A549 (cell line): ENCODE data around the gene KCNMA1. TPM values are rescaled to one million over a fixed set of nuclear protein-coding genes. Genes with fewer than 3 reads are reported as not detected.

Experiments used
- ATAC-seq, 2 experiments: fragments of 200-7000 bp in 1 of 2; fragments of >200 bp in 1 of 2; cut with Nextera tagmentation in 1 of 2; cut with Tn5 transposase in 1 of 2; 3 replicates each; pipeline versions ENCODE4 v1.8.0 to v1.9.1; 2018 to 2020; ENCODE audit warnings: mild to moderate bottlenecking in 1 of 2, moderate library complexity in 1 of 2
- CTCF ChIA-PET: fragments of 300-600 bp; sonication (Branson Sonifier 250); formaldehyde crosslinking; extraction: SDS; loops from one replicate; lab custom pipeline; 2021; ENCODE audit warnings: antibody characterized with exemption, inconsistent platforms; lab: Yijun Ruan, JAX
- POLR2A ChIA-PET: fragments of 350-600 bp; formaldehyde crosslinking; extraction: SDS; loops from one replicate; lab custom pipeline; 2021; ENCODE audit warnings: antibody characterized with exemption, inconsistent platforms; lab: Yijun Ruan, JAX
- DNase-seq, 2 experiments: peaks; one replicate each; pipeline versions ENCODE4 v3.0.0 to v3.0.0-alpha.2; 2011 to 2016; ENCODE audit warnings: low read depth in 1 of 2, low spot score in 1 of 2
- FAIRE-seq: peaks from 2 replicates; lab custom pipeline; 2011; peaks lifted over from hg19 to GRCh38; lab: Jason Lieb, UNC
- H3K27ac ChIP-seq, 2 experiments: fragments of >200 bp; sonication (Bioruptor Twin); formaldehyde crosslinking; 3 replicates each; pipeline ENCODE4 v1.5.1; 2016 to 2017
- H3K4me1 ChIP-seq: fragments of >200 bp; sonication (Bioruptor Twin); formaldehyde crosslinking; 3 replicates; pipeline ENCODE4 v1.6.1; 2016
- H3K4me2 ChIP-seq: fragments of >200 bp; sonication (Bioruptor Twin); formaldehyde crosslinking; 3 replicates; pipeline ENCODE4 v1.6.1; 2016
- H3K4me3 ChIP-seq: fragments of >200 bp; sonication (Bioruptor Twin); formaldehyde crosslinking; 3 replicates; pipeline ENCODE4 v1.5.1; 2016
- H3K9me3 ChIP-seq: fragments of >200 bp; sonication (Bioruptor Twin); formaldehyde crosslinking; 3 replicates; pipeline ENCODE4 v1.6.1; 2016
- CBX2 ChIP-seq: fragments of 200-600 bp; sonication (generic); IDR thresholded peaks from 2 replicates; pipeline ENCODE4 v1.6.1; 2016; ENCODE audit warnings: low read depth, mild to moderate bottlenecking, borderline replicate concordance
- CBX8 ChIP-seq: fragments of 200-600 bp; sonication (generic); IDR thresholded peaks from 2 replicates; pipeline ENCODE4 v1.6.1; 2016
- CEBPB ChIP-seq, 2 experiments: fragments of >200 bp in 1 of 2; sonication (Bioruptor Twin) in 1 of 2; formaldehyde crosslinking in 1 of 2; IDR thresholded peaks; 2 replicates each; pipeline ENCODE4 v1.6.1; 2012 to 2016
- CHD2 ChIP-seq: fragments of 150-350 bp; IDR thresholded peaks from 2 replicates; pipeline ENCODE4 v1.6.1; 2014; ENCODE audit warnings: low read length; ENCODE audit not compliant: partially characterized antibody
- CHD4 ChIP-seq: fragments of 200-600 bp; sonication (generic); IDR thresholded peaks from 2 replicates; pipeline ENCODE4 v1.6.1; 2016; ENCODE audit warnings: antibody characterized with exemption, mild to moderate bottlenecking, borderline replicate concordance
- EHMT2 ChIP-seq: fragments of 200-600 bp; sonication (generic); IDR thresholded peaks from 2 replicates; pipeline ENCODE4 v1.6.1; 2016; ENCODE audit warnings: antibody characterized with exemption, low read depth, mild to moderate bottlenecking, moderate library complexity
- ESRRA ChIP-seq: fragments of 150-350 bp; IDR thresholded peaks from 2 replicates; pipeline ENCODE4 v1.6.1; 2014; ENCODE audit warnings: mild to moderate bottlenecking, low read length, borderline replicate concordance
- FOSL2 ChIP-seq, 2 experiments: fragments of 450-650 bp in 1 of 2; fragments of >200 bp in 1 of 2; sonication (Bioruptor Twin) in 1 of 2; formaldehyde crosslinking; IDR thresholded peaks; 2 replicates each; pipeline versions ENCODE4 v1.5.0 to v1.6.1; 2016 to 2020; ENCODE audit warnings: mild to moderate bottlenecking in 1 of 2, moderate library complexity in 1 of 2
- FOXS1 ChIP-seq: fragments of 250-450 bp; sonication (Bioruptor Pico); IDR thresholded peaks from 2 replicates; pipeline ENCODE4 v1.5.0; 2020; ENCODE audit warnings: mild to moderate bottlenecking, moderate library complexity
- HES2 ChIP-seq: fragments of >200 bp; sonication (Bioruptor Twin); formaldehyde crosslinking; IDR thresholded peaks from 2 replicates; pipeline ENCODE4 v1.6.1; 2016
- HMGXB4 ChIP-seq: fragments of 250-450 bp; sonication (Bioruptor Pico); IDR thresholded peaks from 2 replicates; pipeline ENCODE4 v1.5.0; 2021; ENCODE audit warnings: mild to moderate bottlenecking, moderate library complexity, borderline replicate concordance
- HOXA7 ChIP-seq: fragments of 250-450 bp; sonication (Bioruptor Pico); IDR thresholded peaks from 2 replicates; pipeline ENCODE4 v1.5.0; 2020; ENCODE audit warnings: mild to moderate bottlenecking, moderate library complexity
- KDM5A ChIP-seq: fragments of 200-600 bp; sonication (generic); IDR thresholded peaks from 2 replicates; pipeline ENCODE4 v1.6.1; 2016; ENCODE audit warnings: antibody characterized with exemption, mild to moderate bottlenecking
- MYC ChIP-seq: IDR thresholded peaks from 2 replicates; pipeline ENCODE4 v1.6.1; 2012; ENCODE audit warnings: mild to moderate bottlenecking, inconsistent platforms, low read length, improper control_type of control experiment, borderline replicate concordance
- NPAS2 ChIP-seq: fragments of 250-450 bp; sonication (Bioruptor Pico); IDR thresholded peaks from 2 replicates; pipeline ENCODE4 v1.8.0; 2022; ENCODE audit warnings: mild to moderate bottlenecking, moderate library complexity, borderline replicate concordance
- PHF8 ChIP-seq: fragments of 200-600 bp; sonication (generic); IDR thresholded peaks from 2 replicates; pipeline ENCODE4 v1.6.1; 2016; ENCODE audit warnings: low read depth, mild to moderate bottlenecking, antibody characterized with exemption, moderate library complexity, borderline replicate concordance
- POLR2AphosphoS2 ChIP-seq: conservative IDR thresholded peaks from 2 replicates; pipeline ENCODE4 v1.6.1; 2012; ENCODE audit warnings: low read length, improper control_type of control experiment, inconsistent platforms
- RAD21 ChIP-seq, 2 experiments: fragments of >200 bp in 1 of 2; sonication (Bioruptor Twin) in 1 of 2; formaldehyde crosslinking in 1 of 2; IDR thresholded peaks in 1 of 2; conservative IDR thresholded peaks in 1 of 2; 2 replicates in 1 of 2; 3 replicates in 1 of 2; pipeline ENCODE4 v1.6.1; 2012 to 2018; ENCODE audit warnings: inconsistent platforms in 1 of 2
- RCOR1 ChIP-seq: fragments of 150-350 bp; IDR thresholded peaks from 2 replicates; pipeline ENCODE4 v1.6.1; 2014; ENCODE audit warnings: antibody characterized with exemption, low read length, low read depth
- SMC3 ChIP-seq: fragments of >200 bp; sonication (Bioruptor Twin); formaldehyde crosslinking; IDR thresholded peaks from 3 replicates; pipeline ENCODE4 v1.6.1; 2018; ENCODE audit warnings: inconsistent platforms
- SREBF2 ChIP-seq: fragments of 450-650 bp; IDR thresholded peaks from 2 replicates; pipeline ENCODE4 v1.6.1; 2014; ENCODE audit warnings: mild to moderate bottlenecking, moderate library complexity
- TP53 ChIP-seq: fragments of 250-450 bp; sonication (Bioruptor Pico); IDR thresholded peaks from 2 replicates; pipeline ENCODE4 v1.5.0; 2021; ENCODE audit warnings: mild to moderate bottlenecking, moderate library complexity
- WGBS: methylation state at CpG from one replicate; pipeline ENCODE4 v1.1.6; 2017; ENCODE audit errors: missing lambda C conversion rate; 5-methylcytosine and 5-hydroxymethylcytosine counted together
- polyA plus RNA-seq, 4 experiments: library from polyadenylated mRNA; depleted of rRNA in 3 of 4; stranded (reverse); fragments of >200 nt; fragmentation: RNase III in 1 of 4; extraction: RNeasy Plus Mini Kit Qiagen cat#74134 plus additional on column Dnase treatment in 1 of 4; gene quantifications; 2 replicates in 3 of 4; 3 replicates in 1 of 4; pipeline ENCODE4 v1.2.3, GENCODE V29; 2011 to 2017

Gene KCNMA1
- polyA plus RNA-seq, 2 of the 4 experiments (the other 2 are of a cell fraction): 14.9 to 30.6 TPM

DNA sequence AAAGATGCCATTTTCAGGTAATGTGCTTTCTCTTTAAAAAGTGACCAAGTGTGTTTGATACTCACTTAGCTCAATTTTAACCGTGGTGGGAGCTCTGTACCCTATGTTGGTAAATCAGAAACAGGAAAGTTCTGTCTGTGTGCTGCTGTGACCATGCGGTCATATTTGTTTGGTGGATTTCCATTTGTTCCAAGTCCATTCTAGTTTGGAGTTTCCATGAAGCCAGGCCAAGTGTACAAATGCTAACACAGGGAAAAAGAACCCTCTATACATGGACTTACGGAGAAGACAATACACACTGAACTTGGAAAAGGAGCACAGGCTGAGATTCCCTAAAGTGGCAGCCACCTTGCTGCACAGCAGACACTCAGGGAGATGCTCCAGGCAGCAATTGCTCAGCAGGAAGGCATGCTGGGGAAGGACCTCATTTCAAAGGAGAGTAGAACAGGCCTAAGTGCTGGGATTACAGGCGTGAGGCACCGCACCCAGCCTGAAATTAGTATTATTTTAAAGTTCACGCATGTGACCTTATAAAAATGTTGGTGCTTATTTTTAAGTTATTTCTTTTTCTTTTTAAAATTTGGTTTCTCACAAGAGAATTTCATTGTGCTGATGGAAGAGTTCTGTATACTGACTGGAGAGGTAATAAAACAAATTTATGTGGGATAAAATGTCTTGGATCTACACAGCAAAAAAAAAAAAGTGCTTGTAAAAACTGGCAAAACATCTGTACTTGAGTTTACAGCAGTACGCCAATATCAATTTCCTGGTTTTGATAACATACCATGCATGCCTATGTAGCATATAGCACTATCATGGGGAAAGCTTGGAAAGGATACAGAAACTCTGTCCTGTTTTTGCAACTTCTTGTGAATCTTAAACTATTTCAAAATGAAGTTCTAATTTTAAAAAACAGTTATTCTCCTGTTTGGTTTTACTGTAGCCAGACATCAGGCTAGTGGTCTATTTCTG, 436.2 kb downstream of the KCNMA1 start:
- Histone ChIP-seq H3K4me2 (no peak overlapping the region), H3K9me3 (0 out of 3 replicates have a peak, but pooled peaks cover 5% of the 10 kb centered on the region), H3K27ac (no peak overlapping the region), H3K4me1 (peaks cover 4% of the 10 kb centered on the region; the same call in 1 of the 3 replicates), H3K4me3 (no peak overlapping the region)
- CTCF ChIA-PET: interaction anchor here (0.6 kb wide), 1 partner anchor 19 kb away, joined by 3 read pairs; no protein-coding TSS in a partner anchor
- FAIRE-seq: no peak
- DNase-seq: no peak
- POLR2A ChIA-PET: no interaction called here
- no peak for TF ChIP-seq RAD21 (conservative IDR thresholded peaks at IDR 0.05 in 1 of 2, IDR thresholded peaks at IDR 0.05 in 1 of 2)
- no peak for ATAC-seq
- WGBS: 82% methylated on average over 7 of the region's 7 CpGs

GRCh38 chr10:77197544-77197943, 440.1 kb downstream of the KCNMA1 start:
- no peaks in the 10 kb centered on the region for H3K9me3 ChIP-seq
- no peak for TF ChIP-seq CHD4
- TF ChIP-seq SMC3: no peak
- no peak for TF ChIP-seq TP53 (CRISPR knock-in tag)
- no peak for TF ChIP-seq SREBF2
- TF ChIP-seq HOXA7: no peak
- TF ChIP-seq ESRRA: no peak
- no peak for TF ChIP-seq HMGXB4 (CRISPR knock-in tag)
- no peak for TF ChIP-seq CBX2
- no peak for TF ChIP-seq FOXS1 (CRISPR knock-in tag)
- no peak for TF ChIP-seq NPAS2
- POLR2A ChIA-PET: no interaction called here
- H3K27ac ChIP-seq: no peak overlapping the region
- no peak overlapping the region for H3K4me3 ChIP-seq
- no peak for ATAC-seq
- WGBS: 90% methylated on average over 12 of the region's 12 CpGs
- DNase-seq: no peak
- FAIRE-seq: no peak
- no peak overlapping the region for H3K4me2 ChIP-seq
- CTCF ChIA-PET: interaction anchor here (1.5 kb wide), 1 partner anchor 24 kb away, joined by 8 read pairs; no protein-coding TSS in a partner anchor
- peaks cover 20% of the 10 kb centered on the region for H3K4me1 ChIP-seq

GRCh38 chr10:77196614-77197013, 441.0 kb downstream of the KCNMA1 start:
- WGBS: 88% methylated on average over 2 of the region's 2 CpGs
- no peak overlapping the region for H3K4me3 ChIP-seq
- CTCF ChIA-PET: interaction anchor here (1.1 to 1.6 kb wide), 2 partner anchors 445 to 515 kb away, joined by 3 read pairs; no protein-coding TSS in a partner anchor
- no peak for TF ChIP-seq FOXS1 (CRISPR knock-in tag)
- TF ChIP-seq HES2: no peak
- no peak for TF ChIP-seq RAD21 (conservative IDR thresholded peaks at IDR 0.05 in 1 of 2, IDR thresholded peaks at IDR 0.05 in 1 of 2)
- TF ChIP-seq EHMT2: no peak
- peaks cover 24% of the 10 kb centered on the region for H3K4me1 ChIP-seq
- ATAC-seq: no peak
- no peak for DNase-seq
- no peak overlapping the region for H3K27ac ChIP-seq
- POLR2A ChIA-PET: interaction anchor here (0.6 kb wide), 1 partner anchor 9 kb away, joined by 6 read pairs; no protein-coding TSS in a partner anchor
- H3K4me2 ChIP-seq: no peak overlapping the region
- no peak for FAIRE-seq
- H3K9me3 ChIP-seq: no peaks in the 10 kb centered on the region

DNA sequence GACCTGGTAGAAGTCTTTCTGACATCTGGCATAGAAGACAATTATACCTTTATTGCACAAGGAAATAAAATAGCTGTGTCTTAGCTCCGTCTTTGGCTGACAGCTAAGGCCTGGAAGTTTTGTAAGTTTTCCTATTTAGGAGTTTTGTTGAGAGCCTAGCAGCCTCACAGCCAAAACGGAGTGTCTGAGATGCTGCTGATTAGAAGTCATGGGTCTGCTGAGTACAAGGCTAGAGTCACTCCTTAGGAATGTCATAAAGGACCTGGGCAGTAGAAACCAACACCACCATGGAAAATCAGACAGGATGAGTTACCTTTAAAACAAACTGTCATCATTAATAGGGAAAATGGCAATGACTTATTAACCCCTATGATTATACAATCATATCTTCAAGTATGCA, 442.5 kb downstream of the KCNMA1 start:
- no peaks in the 10 kb centered on the region for H3K9me3 ChIP-seq
- ChIA-PET CTCF (interaction anchor here (0.9 to 1.6 kb wide), 5 partner anchors 9 to 516 kb away, joined by 3 to 6 read pairs (median 3); no protein-coding TSS in a partner anchor), POLR2A (no interaction called here)
- ATAC-seq (peak; percentile 90 to 93), FAIRE-seq (no peak), DNase-seq (peak; percentile 23 to 69)
- H3K4me1 ChIP-seq: peaks cover 20% of the 10 kb centered on the region
- H3K4me2 ChIP-seq: peak overlapping the region; percentile 26; the same call in 2 of the 3 replicates
- no peak overlapping the region for H3K4me3 ChIP-seq
- WGBS: 9% methylated on average over 2 of the region's 2 CpGs
- peak overlapping the region; percentile 49 to 63; a peak in 5 of 6 replicates for H3K27ac ChIP-seq
- no peak for TF ChIP-seq MYC
- TF ChIP-seq NPAS2: no peak
- TF ChIP-seq RCOR1: no peak
- TF ChIP-seq CBX8: no peak
- no peak for TF ChIP-seq RAD21 (conservative IDR thresholded peaks at IDR 0.05 in 1 of 2, IDR thresholded peaks at IDR 0.05 in 1 of 2)
- peak; percentile 54 for TF ChIP-seq FOSL2 (IDR thresholded peaks at IDR 0.05)
- TF ChIP-seq FOSL2 (CRISPR knock-in tag; IDR thresholded peaks at IDR 0.05): peak; percentile 65
- TF ChIP-seq FOXS1 (CRISPR knock-in tag): no peak
- no peak for TF ChIP-seq TP53 (CRISPR knock-in tag)
- TF ChIP-seq SREBF2: no peak
- no peak for TF ChIP-seq PHF8
- TF ChIP-seq HOXA7: no peak
- TF ChIP-seq HMGXB4 (CRISPR knock-in tag): no peak
- TF ChIP-seq CHD2: no peak
- TF ChIP-seq KDM5A: no peak
- no peak for TF ChIP-seq CEBPB (IDR thresholded peaks at IDR 0.05)
- no peak for TF ChIP-seq POLR2AphosphoS2
